ENCODE data around the gene QRSL1. TPM values are rescaled to one million over a fixed set of nuclear protein-coding genes. Genes with fewer than 3 reads are reported as not detected.

The QRSL1 gene
- total RNA-seq, 2 donors from 2014 or later = 8.7 to 9.5 TPM

DNA sequence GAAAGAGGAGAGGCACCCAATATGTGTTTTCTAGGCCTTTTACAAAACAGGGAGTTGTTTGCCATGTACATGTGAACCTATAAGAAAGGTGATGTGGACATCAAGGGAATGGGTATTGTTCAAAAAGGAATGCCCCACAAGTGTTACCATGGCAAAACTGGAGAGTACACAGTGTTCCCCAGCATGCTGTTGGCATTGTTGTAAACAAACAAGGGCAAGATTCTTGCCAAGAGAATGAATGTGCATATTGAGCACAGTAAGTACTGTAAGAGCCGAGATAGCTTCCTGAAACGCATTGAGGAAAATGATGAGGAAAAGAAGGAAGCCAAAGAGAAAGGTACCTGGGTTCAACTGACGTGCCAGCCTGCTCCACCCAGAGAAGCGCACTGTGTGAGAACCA is 13.1 kb downstream of the QRSL1 start:
- H3K4me3 ChIP-seq = no peak overlapping the region
- DNase-seq (ENCODE audit: low spot score) (no peak), ATAC-seq (ENCODE audit: insufficient number of reproducible peaks, low FRiP score, low read depth) (no peak)
- H3K27me3 ChIP-seq (replicated peaks; ENCODE audit: insufficient read depth) = no peaks in the 10 kb centered on the region
- no peak overlapping the region for H3K27ac ChIP-seq
- H3K36me3 ChIP-seq = peaks cover 22% of the 10 kb centered on the region
- H3K4me1 ChIP-seq (ENCODE audit: control insufficient read depth in 1 of 2, low read depth in 2 of 2) = no peaks in the 10 kb centered on the region
- TF ChIP-seq, protein P1, sequence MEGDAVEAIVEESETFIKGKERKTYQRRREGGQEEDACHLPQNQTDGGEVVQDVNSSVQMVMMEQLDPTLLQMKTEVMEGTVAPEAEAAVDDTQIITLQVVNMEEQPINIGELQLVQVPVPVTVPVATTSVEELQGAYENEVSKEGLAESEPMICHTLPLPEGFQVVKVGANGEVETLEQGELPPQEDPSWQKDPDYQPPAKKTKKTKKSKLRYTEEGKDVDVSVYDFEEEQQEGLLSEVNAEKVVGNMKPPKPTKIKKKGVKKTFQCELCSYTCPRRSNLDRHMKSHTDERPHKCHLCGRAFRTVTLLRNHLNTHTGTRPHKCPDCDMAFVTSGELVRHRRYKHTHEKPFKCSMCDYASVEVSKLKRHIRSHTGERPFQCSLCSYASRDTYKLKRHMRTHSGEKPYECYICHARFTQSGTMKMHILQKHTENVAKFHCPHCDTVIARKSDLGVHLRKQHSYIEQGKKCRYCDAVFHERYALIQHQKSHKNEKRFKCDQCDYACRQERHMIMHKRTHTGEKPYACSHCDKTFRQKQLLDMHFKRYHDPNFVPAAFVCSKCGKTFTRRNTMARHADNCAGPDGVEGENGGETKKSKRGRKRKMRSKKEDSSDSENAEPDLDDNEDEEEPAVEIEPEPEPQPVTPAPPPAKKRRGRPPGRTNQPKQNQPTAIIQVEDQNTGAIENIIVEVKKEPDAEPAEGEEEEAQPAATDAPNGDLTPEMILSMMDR (IDR thresholded peaks at IDR 0.05) = no peak
- no peaks in the 10 kb centered on the region for H3K9me3 ChIP-seq

DNA sequence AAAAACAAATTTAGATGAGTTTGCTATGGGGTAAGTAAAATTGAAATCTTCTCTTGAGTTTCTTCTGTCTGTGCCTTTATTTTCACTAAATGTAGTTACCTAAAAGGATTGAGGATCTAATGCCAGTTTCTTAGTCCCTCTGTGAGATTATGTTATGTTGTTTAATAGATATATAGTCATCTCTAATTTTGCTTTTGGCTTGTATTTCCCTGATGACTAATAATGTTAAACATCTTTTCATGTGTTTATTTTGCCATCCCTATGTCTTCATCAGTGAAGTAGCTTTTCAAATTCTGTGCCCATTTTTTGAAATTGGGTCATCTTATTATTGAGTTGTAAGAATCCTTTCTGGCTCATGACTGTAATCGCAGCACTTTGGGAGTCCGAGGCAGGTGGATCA is 13.7 kb downstream of the QRSL1 start:
- peaks cover 22% of the 10 kb centered on the region for H3K36me3 ChIP-seq
- no peak for DNase-seq (ENCODE audit: low spot score)

DNA sequence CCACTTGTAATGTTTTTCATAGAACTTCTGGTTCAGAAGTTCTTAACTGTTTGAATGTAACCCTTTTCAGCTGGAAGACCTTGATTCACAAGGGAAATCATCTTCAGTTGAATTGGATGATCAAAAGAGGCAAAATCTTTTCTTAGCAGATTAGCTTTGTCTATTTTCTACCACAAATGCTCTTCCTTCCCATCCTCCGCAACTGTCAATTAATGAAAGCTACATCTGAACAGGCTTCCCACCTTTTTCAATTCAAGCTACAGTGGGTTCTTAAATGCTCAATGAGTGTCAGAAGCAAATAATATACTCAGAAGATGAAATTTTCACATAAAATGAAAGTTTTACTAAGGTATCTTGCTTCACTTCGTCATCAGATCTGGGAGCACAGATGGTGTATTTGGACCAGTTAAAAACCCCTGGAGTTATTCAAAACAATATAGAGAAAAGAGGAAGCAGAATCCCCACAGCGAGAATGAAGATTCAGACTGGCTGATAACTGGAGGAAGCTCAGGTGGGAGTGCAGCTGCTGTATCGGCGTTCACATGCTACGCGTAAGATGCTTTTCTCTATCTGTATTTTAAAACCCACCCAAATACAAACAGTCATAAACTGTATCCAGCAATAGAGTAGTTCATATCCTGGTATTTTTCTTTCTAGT is 19.4 kb downstream of the QRSL1 start:
- no peak for ATAC-seq (ENCODE audit: insufficient number of reproducible peaks, low FRiP score, low read depth)
- Histone ChIP-seq H3K4me1 (ENCODE audit: control insufficient read depth in 1 of 2, low read depth in 2 of 2) (no peaks in the 10 kb centered on the region), H3K9me3 (no peaks in the 10 kb centered on the region), H3K27ac (no peak overlapping the region), H3K4me3 (no peak overlapping the region), H3K27me3 (replicated peaks; ENCODE audit: insufficient read depth) (no peaks in the 10 kb centered on the region), H3K36me3 (peaks cover 23% of the 10 kb centered on the region)
- DNase-seq (ENCODE audit: low spot score) = no peak
- TF ChIP-seq, protein P1 (IDR thresholded peaks at IDR 0.05) = no peak

More for the DNA sequence above, 13.7 kb downstream of the QRSL1 start:
- TF ChIP-seq, protein P1 (IDR thresholded peaks at IDR 0.05) = no peak
- no peaks in the 10 kb centered on the region for H3K4me1 ChIP-seq (ENCODE audit: control insufficient read depth in 1 of 2, low read depth in 2 of 2)
- H3K27me3 ChIP-seq (replicated peaks; ENCODE audit: insufficient read depth) = no peaks in the 10 kb centered on the region
- no peaks in the 10 kb centered on the region for H3K9me3 ChIP-seq
- no peak overlapping the region for H3K27ac ChIP-seq
- no peak for ATAC-seq (ENCODE audit: insufficient number of reproducible peaks, low FRiP score, low read depth)
- no peak overlapping the region for H3K4me3 ChIP-seq

DNA sequence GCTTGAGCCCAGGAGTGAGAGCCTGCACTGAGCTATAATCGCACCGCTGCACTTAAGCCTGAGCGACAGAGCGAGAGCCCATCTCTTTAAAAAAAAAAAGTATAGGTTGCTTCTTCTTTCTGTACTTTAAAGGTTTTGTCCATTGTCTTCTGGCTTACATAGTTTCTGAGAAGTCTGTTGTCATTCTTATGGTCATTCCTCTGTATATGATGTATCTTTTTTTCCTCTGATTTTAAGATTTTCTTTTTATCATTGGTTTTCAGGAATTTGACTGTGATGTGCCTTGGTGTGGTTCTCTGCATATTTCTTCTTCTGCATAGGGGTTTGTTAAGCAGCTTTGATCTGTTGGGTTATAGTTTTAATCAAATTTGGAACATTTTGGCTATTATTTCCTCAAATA is 29.1 kb downstream of the QRSL1 start:
- DNase-seq (ENCODE audit: low spot score) (no peak), ATAC-seq (ENCODE audit: insufficient number of reproducible peaks, low FRiP score, low read depth) (no peak)
- H3K27ac ChIP-seq = no peak overlapping the region
- no peaks in the 10 kb centered on the region for H3K27me3 ChIP-seq (replicated peaks; ENCODE audit: insufficient read depth)
- TF ChIP-seq, protein P1 (IDR thresholded peaks at IDR 0.05) = no peak
- no peak overlapping the region for H3K4me3 ChIP-seq
- peaks cover 15% of the 10 kb centered on the region for H3K36me3 ChIP-seq
- H3K4me1 ChIP-seq (ENCODE audit: control insufficient read depth in 1 of 2, low read depth in 2 of 2) = no peaks in the 10 kb centered on the region
- peaks cover 3% of the 10 kb centered on the region for H3K9me3 ChIP-seq

DNA sequence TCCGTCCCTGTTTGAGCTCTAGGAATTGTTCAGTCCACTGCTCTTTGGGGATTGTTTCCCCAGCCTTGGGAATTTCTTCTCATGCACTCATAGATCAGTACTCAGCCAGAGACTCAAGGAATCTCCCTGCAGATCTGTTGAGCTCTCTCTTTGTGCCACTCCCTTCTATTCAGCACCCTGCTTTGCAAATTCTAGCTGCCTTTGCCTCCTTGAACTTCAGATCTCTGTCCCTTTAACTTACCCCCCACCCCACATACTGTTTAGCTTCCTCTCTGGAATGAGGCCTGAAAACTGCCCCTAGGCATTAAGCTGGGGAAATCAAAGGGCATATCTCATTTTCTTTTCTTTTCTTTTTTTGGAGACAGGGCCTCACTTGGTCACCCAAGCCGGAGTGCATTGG is 30.5 kb downstream of the QRSL1 start:
- H3K4me3 ChIP-seq = no peak overlapping the region
- ATAC-seq (ENCODE audit: insufficient number of reproducible peaks, low FRiP score, low read depth) (no peak), DNase-seq (ENCODE audit: low spot score) (no peak)
- H3K9me3 ChIP-seq = peaks cover 3% of the 10 kb centered on the region
- no peak overlapping the region for H3K27ac ChIP-seq
- H3K4me1 ChIP-seq (ENCODE audit: control insufficient read depth in 1 of 2, low read depth in 2 of 2) = no peaks in the 10 kb centered on the region
- no peaks in the 10 kb centered on the region for H3K27me3 ChIP-seq (replicated peaks; ENCODE audit: insufficient read depth)
- TF ChIP-seq, protein P1 (IDR thresholded peaks at IDR 0.05) = no peak
- H3K36me3 ChIP-seq = peaks cover 14% of the 10 kb centered on the region

Data from thoracic aorta (tissue), 2 donors.